ENCODE measurements around the gene GLOD5.
A peak's percentile ranks its signal among the peaks of the same experiment; 100 is the strongest.

GLOD5 gene

GRCh38 chrX:48736878-48737212 is 24.7 kb upstream of the GLOD5 start:
- H3K4me1 ChIP-seq (ENCODE audit: low read length), result peaks cover 14% of the 10 kb centered on the region
- H3K36me3 ChIP-seq (replicated peaks; ENCODE audit: low read depth, low read length), result no peaks in the 10 kb centered on the region
- no peak overlapping the region for H3K27ac ChIP-seq (ENCODE audit: low read length)
- peak overlapping the region; percentile 93 for H2AFZ ChIP-seq (ENCODE audit: low read depth, low read length)
- peak overlapping the region; percentile 91 for H3K4me3 ChIP-seq (ENCODE audit: low read length)
- TF ChIP-seq CTCF (IDR thresholded peaks at IDR 0.05; ENCODE audit: low read depth, low read length), result no peak
- no peak for TF ChIP-seq EZH2phosphoT487 (IDR thresholded peaks at IDR 0.05; ENCODE audit: low read depth)
- no peaks in the 10 kb centered on the region for H3K9me3 ChIP-seq (ENCODE audit: insufficient read depth, low read length)
- peak overlapping the region; percentile 77 for H3K4me2 ChIP-seq (ENCODE audit: low read length)
- H3K27me3 ChIP-seq (ENCODE audit: low read depth, low read length), result no peaks in the 10 kb centered on the region
- no peaks in the 10 kb centered on the region for H3K79me2 ChIP-seq (ENCODE audit: low read length)
- no peaks in the 10 kb centered on the region for H4K20me1 ChIP-seq (ENCODE audit: insufficient read depth, low read length)
- H3K9ac ChIP-seq (ENCODE audit: low read length), result peak overlapping the region; percentile 68

- Histone ChIP-seq H3K4me3 (ENCODE audit: low read length) (peak overlapping the region; percentile 91), H3K4me1 (ENCODE audit: low read length) (peaks cover 14% of the 10 kb centered on the region), H4K20me1 (ENCODE audit: insufficient read depth, low read length) (no peaks in the 10 kb centered on the region), H3K27ac (ENCODE audit: low read length) (peak overlapping the region; percentile 83), H3K79me2 (ENCODE audit: low read length) (no peaks in the 10 kb centered on the region), H3K36me3 (replicated peaks; ENCODE audit: low read depth, low read length) (no peaks in the 10 kb centered on the region), H2AFZ (ENCODE audit: low read depth, low read length) (peak overlapping the region; percentile 67; the same call in 1 of the 2 replicates), H3K9ac (ENCODE audit: low read length) (peak overlapping the region; percentile 81), H3K9me3 (ENCODE audit: insufficient read depth, low read length) (no peaks in the 10 kb centered on the region), H3K4me2 (ENCODE audit: low read length) (peak overlapping the region; percentile 92), H3K27me3 (ENCODE audit: low read depth, low read length) (no peaks in the 10 kb centered on the region)
- no peak for TF ChIP-seq EZH2phosphoT487 (IDR thresholded peaks at IDR 0.05; ENCODE audit: low read depth)
- no peak for TF ChIP-seq CTCF (IDR thresholded peaks at IDR 0.05; ENCODE audit: low read depth, low read length)
Observed at GRCh38 chrX:48737213-48737938, 24.2 kb upstream of the GLOD5 start.

GRCh38 chrX:48737940-48738339 is 23.6 kb upstream of the GLOD5 start:
- H3K27ac ChIP-seq (ENCODE audit: low read length), result peak overlapping the region; percentile 83
- peak overlapping the region; percentile 67; the same call in 1 of the 2 replicates for H2AFZ ChIP-seq (ENCODE audit: low read depth, low read length)
- no peaks in the 10 kb centered on the region for H3K36me3 ChIP-seq (replicated peaks; ENCODE audit: low read depth, low read length)
- no peak for TF ChIP-seq EZH2phosphoT487 (IDR thresholded peaks at IDR 0.05; ENCODE audit: low read depth)
- TF ChIP-seq CTCF (IDR thresholded peaks at IDR 0.05; ENCODE audit: low read depth, low read length), result no peak
- H3K79me2 ChIP-seq (ENCODE audit: low read length), result no peaks in the 10 kb centered on the region
- peaks cover 14% of the 10 kb centered on the region for H3K4me1 ChIP-seq (ENCODE audit: low read length)
- peak overlapping the region; percentile 91 for H3K4me3 ChIP-seq (ENCODE audit: low read length)
- H3K9ac ChIP-seq (ENCODE audit: low read length), result peak overlapping the region; percentile 81
- no peaks in the 10 kb centered on the region for H3K9me3 ChIP-seq (ENCODE audit: insufficient read depth, low read length)
- no peaks in the 10 kb centered on the region for H3K27me3 ChIP-seq (ENCODE audit: low read depth, low read length)
- H3K4me2 ChIP-seq (ENCODE audit: low read length), result peak overlapping the region; percentile 92
- no peaks in the 10 kb centered on the region for H4K20me1 ChIP-seq (ENCODE audit: insufficient read depth, low read length)

- H4K20me1 ChIP-seq (ENCODE audit: insufficient read depth, low read length), result no peaks in the 10 kb centered on the region
- H2AFZ ChIP-seq (ENCODE audit: low read depth, low read length), result no peak overlapping the region
- H3K4me1 ChIP-seq (ENCODE audit: low read length), result peaks cover 7% of the 10 kb centered on the region
- no peak overlapping the region for H3K4me2 ChIP-seq (ENCODE audit: low read length)
- no peaks in the 10 kb centered on the region for H3K9me3 ChIP-seq (ENCODE audit: insufficient read depth, low read length)
- H3K36me3 ChIP-seq (replicated peaks; ENCODE audit: low read depth, low read length), result no peaks in the 10 kb centered on the region
- H3K9ac ChIP-seq (ENCODE audit: low read length), result no peak overlapping the region
- H3K4me3 ChIP-seq (ENCODE audit: low read length), result no peak overlapping the region
- H3K27me3 ChIP-seq (ENCODE audit: low read depth, low read length), result no peaks in the 10 kb centered on the region
- no peak for TF ChIP-seq EZH2phosphoT487 (IDR thresholded peaks at IDR 0.05; ENCODE audit: low read depth)
- TF ChIP-seq CTCF (IDR thresholded peaks at IDR 0.05; ENCODE audit: low read depth, low read length), result no peak
- H3K27ac ChIP-seq (ENCODE audit: low read length), result no peak overlapping the region
- H3K79me2 ChIP-seq (ENCODE audit: low read length), result no peaks in the 10 kb centered on the region
Observed at GRCh38 chrX:48741834-48742233, 19.7 kb upstream of the GLOD5 start.

Measured in OCI-LY3 (cell line).